ENCODE measurements around the gene PLXNA4.

GRCh38 chr7:132130497-132130896 lies 445.8 kb downstream of the PLXNA4 start:
- TF ChIP-seq CTCF (IDR thresholded peaks at IDR 0.05) (no peak), POLR2A (IDR thresholded peaks at IDR 0.05) (no peak)
